Heart left ventricle (tissue), 13 donors: ENCODE results near the gene TEKT4.
"Not testable (repeated sequence)": the region's sequence is repeated elsewhere in the genome, so short reads cannot be mapped to it uniquely, and the experiment has no call there.

ENCODE experiments used
- CTCF ChIP-seq, 12 donors: fragments of 200-600 bp; sonication (generic) in 4 of 12; IDR thresholded peaks; one replicate each; pipeline versions ENCODE4 v1.5.0 to v1.8.0; 2018 to 2022; ENCODE audit warnings: antibody characterized with exemption in 12 of 12, mild to moderate bottlenecking in 5 of 12
- POLR2A ChIP-seq, 2 donors: fragments of 450-650 bp; IDR thresholded peaks; one replicate each; pipeline ENCODE4 v1.6.1; 2017; ENCODE audit warnings: antibody characterized with exemption in 2 of 2, mild to moderate bottlenecking in 2 of 2, moderate library complexity in 2 of 2
- donor health status: ischemic (EF 13 %, LVEDD 7.1; RV severe dilation, severe dysfunction).
- donor health status: DM: no; HTN: yes; CAD: no.
- donor health status: DM: no; HTN: no; CAD: no.
- donor health status: ischemic (EF 25% LVEDD 6.9; RV normal size, moderate dysfunction).
- donor health status: ischemic (EF 25% LVEDD 5.7; RV mildly dilated, moderate dysfunction).
- donor health status: ischemic (EF 35%, LVEDD 5.7; RV mildly dilated, moderate dysfunction).
- donor health status: nonischemic (EF 11% LVEDD 7.7; RV severe dilation, severe dysfunction).
- donor health status: DM: yes; HTN: yes; CAD: no.
- donor health status: PGD.
- donor health status: ischemic (EF 29% LVEDD 5.4; RV normal size, mild dysfunction).
- donor health status: nonischemic (EF 23%, LVEDD 6.1; RV moderate dilation, normal function).

GRCh38 chr2:94857367-94858162, 13.7 kb upstream of the TEKT4 start:
- TF ChIP-seq POLR2A, CTCF (IDR thresholded peaks at IDR 0.05): not testable (repeated sequence)
